HepG2 (cell line): ENCODE measurements around the gene HOXA1. TPM values are rescaled to one million over a fixed set of nuclear protein-coding genes. Genes with fewer than 3 reads are reported as not detected.

Source experiments
- ATAC-seq: fragments of 200-7000 bp; cut with Tn5 transposase; 3 replicates; pipeline ENCODE4 v1.9.1; 2020; ENCODE audit warnings: mild to moderate bottlenecking, moderate library complexity
- BruUV-seq: library from RNA; stranded (reverse); fragments of 400-500 nt; replicated peaks from 2 replicates; lab custom pipeline; 2021; lab: Mats Ljungman, UMichigan
- CTCF ChIA-PET: fragments of 300-600 bp; formaldehyde crosslinking; extraction: SDS; loops from one replicate; lab custom pipeline; 2021; ENCODE audit warnings: low total read pairs, inconsistent platforms, low intra/inter-chr PET ratio; lab: Yijun Ruan, JAX
- POLR2A ChIA-PET: fragments of 350-600 bp; sonication (Branson Sonifier 250); formaldehyde crosslinking; loops from one replicate; lab custom pipeline; 2020; ENCODE audit warnings: antibody characterized with exemption, inconsistent platforms; lab: Yijun Ruan, JAX
- DNase-seq: peaks from one replicate; pipeline ENCODE4 v3.0.0-alpha.2; 2015; ENCODE audit warnings: low spot score
- FAIRE-seq: peaks from 3 replicates; lab custom pipeline; 2011; peaks lifted over from hg19 to GRCh38; lab: Jason Lieb, UNC
- H2AFZ ChIP-seq: one replicate; pipeline ENCODE4 v1.6.1; 2011; ENCODE audit warnings: low read length, inconsistent platforms
- H3K27ac ChIP-seq: fragments of 300-600 bp; 3 replicates; pipeline ENCODE4 v1.8.0; 2011; ENCODE audit warnings: mixed run types, mild to moderate bottlenecking, mixed read lengths, low read length, inconsistent platforms; ENCODE audit not compliant: insufficient read depth; ENCODE audit errors: extremely low read length
- H3K27me3 ChIP-seq, 2 experiments: fragments of 200-600 bp in 1 of 2; 2 replicates in 1 of 2; 3 replicates in 1 of 2; pipeline versions ENCODE4 v1.6.0 to v1.8.0; 2011; ENCODE audit warnings: low read length in 2 of 2, mild to moderate bottlenecking in 2 of 2, moderate library complexity in 2 of 2, inconsistent platforms in 1 of 2; ENCODE audit not compliant: insufficient read depth in 2 of 2, control insufficient read depth in 1 of 2
- H3K36me3 ChIP-seq, 2 experiments: fragments of 200-600 bp in 1 of 2; replicated peaks in 1 of 2; 2 replicates in 1 of 2; 3 replicates in 1 of 2; pipeline versions ENCODE4 v1.5.1 to v1.8.0; 2011; ENCODE audit warnings: low read length in 2 of 2, inconsistent platforms in 1 of 2; ENCODE audit not compliant: insufficient read depth in 2 of 2, control insufficient read depth in 1 of 2
- H3K4me1 ChIP-seq: 2 replicates; pipeline ENCODE4 v1.5.1; 2012; ENCODE audit warnings: low read length, inconsistent platforms; ENCODE audit not compliant: insufficient read depth
- H3K4me2 ChIP-seq: 2 replicates; pipeline ENCODE4 v1.6.0; 2011; ENCODE audit warnings: low read depth, low read length, inconsistent platforms
- H3K4me3 ChIP-seq, 3 experiments: fragments of 200-600 bp in 1 of 3; sonication (generic), shearing (Covaris generic) in 1 of 3; replicated peaks in 1 of 3; 2 replicates each; pipeline ENCODE4 v1.5.1; 2011 to 2016; ENCODE audit warnings: low read length in 3 of 3, inconsistent platforms in 2 of 3, low read depth in 2 of 3, mild to moderate bottlenecking in 2 of 3, control low read depth in 1 of 3, mixed read lengths in 1 of 3; ENCODE audit not compliant: insufficient read depth in 1 of 3
- H3K79me2 ChIP-seq: one replicate; pipeline ENCODE4 v1.6.1; 2011; ENCODE audit warnings: low read length, inconsistent platforms; ENCODE audit not compliant: insufficient read depth
- H3K9ac ChIP-seq: 2 replicates; pipeline ENCODE4 v1.6.0; 2011; ENCODE audit warnings: mild to moderate bottlenecking, low read depth, low read length, inconsistent platforms; ENCODE audit not compliant: insufficient read depth
- H3K9me3 ChIP-seq: 2 replicates; pipeline ENCODE4 v1.5.1; 2012; ENCODE audit warnings: mild to moderate bottlenecking, low read length
- H4K20me1 ChIP-seq: 2 replicates; pipeline ENCODE4 v1.6.0; 2011; ENCODE audit warnings: inconsistent platforms, mild to moderate bottlenecking, low read length, moderate library complexity; ENCODE audit not compliant: insufficient read depth
- MAZ ChIP-seq, 2 experiments: sonication (generic) in 1 of 2; formaldehyde crosslinking in 1 of 2; IDR thresholded peaks; 2 replicates each; pipeline versions ENCODE4 v1.5.0 to v1.6.1; 2012 to 2020; ENCODE audit warnings: low read depth in 2 of 2, mild to moderate bottlenecking in 2 of 2, borderline replicate concordance in 1 of 2, improper control_type of control experiment in 1 of 2, low read length in 1 of 2, missing genetic modification reagents in 1 of 2, moderate library complexity in 1 of 2
- MEF2D ChIP-seq: sonication (generic); formaldehyde crosslinking; IDR thresholded peaks from 2 replicates; pipeline ENCODE4 v1.5.1; 2020; ENCODE audit warnings: mild to moderate bottlenecking, missing genetic modification reagents
- NPAS2 ChIP-seq: sonication (generic); formaldehyde crosslinking; IDR thresholded peaks from 2 replicates; pipeline ENCODE4 v1.8.0; 2022; ENCODE audit warnings: mild to moderate bottlenecking, missing genetic modification reagents, borderline replicate concordance
- U2AF1 ChIP-seq: fragments of 200-400 bp; formaldehyde crosslinking; optimal IDR thresholded peaks from 2 replicates; pipeline ENCODE3; 2017; ENCODE audit warnings: mild to moderate bottlenecking, low read depth, low read length
- ZFP62 ChIP-seq: sonication (generic); formaldehyde crosslinking; IDR thresholded peaks from 2 replicates; pipeline ENCODE4 v1.4.0; 2020; ENCODE audit warnings: missing genetic modification reagents
- ZFP82 ChIP-seq: sonication (generic); formaldehyde crosslinking; IDR thresholded peaks from 2 replicates; pipeline ENCODE4 v1.5.1; 2020; ENCODE audit warnings: mild to moderate bottlenecking, missing genetic modification reagents, borderline replicate concordance
- ZNF121 ChIP-seq: sonication (generic); formaldehyde crosslinking; IDR thresholded peaks from 2 replicates; pipeline ENCODE4 v1.5.0; 2020; ENCODE audit warnings: mild to moderate bottlenecking, missing genetic modification reagents
- ZNF138 ChIP-seq: sonication (generic); formaldehyde crosslinking; IDR thresholded peaks from 2 replicates; pipeline ENCODE4 v1.5.0; 2020; ENCODE audit warnings: mild to moderate bottlenecking, low read depth, missing genetic modification reagents
- ZNF142 ChIP-seq: sonication (generic); formaldehyde crosslinking; IDR thresholded peaks from 2 replicates; pipeline ENCODE4 v1.4.0; 2020; ENCODE audit warnings: missing genetic modification reagents
- ZNF160 ChIP-seq: sonication (generic); formaldehyde crosslinking; IDR thresholded peaks from 2 replicates; pipeline ENCODE4 v1.8.0; 2022; ENCODE audit warnings: mild to moderate bottlenecking, inconsistent platforms, missing genetic modification reagents
- ZNF383 ChIP-seq: sonication (generic); formaldehyde crosslinking; IDR thresholded peaks from 2 replicates; pipeline ENCODE4 v1.4.0; 2020; ENCODE audit warnings: missing genetic modification reagents, mild to moderate bottlenecking, borderline replicate concordance
- ZNF446 ChIP-seq: sonication (generic); formaldehyde crosslinking; IDR thresholded peaks from 2 replicates; pipeline ENCODE4 v1.5.0; 2020; ENCODE audit warnings: mild to moderate bottlenecking, missing genetic modification reagents
- ZNF557 ChIP-seq: sonication (generic); formaldehyde crosslinking; IDR thresholded peaks from 2 replicates; pipeline ENCODE4 v1.4.0; 2020; ENCODE audit warnings: missing genetic modification reagents
- WGBS: methylation state at CpG from one replicate; pipeline ENCODE4 v1.1.6; 2017; ENCODE audit warnings: low lambda C conversion rate; 5-methylcytosine and 5-hydroxymethylcytosine counted together
- in situ Hi-C: cut with HindIII; loops from 2 replicates; pipeline ENCODE4 v1.10.0; 2017; ENCODE audit warnings: low pct_unique_long_range_greater_than_20kb; ENCODE audit not compliant: extremely low pct_ligation_motif_present
- intact Hi-C: fragments of 100-400 bp; cut with micrococcal nuclease; formaldehyde crosslinking; loops from one replicate; pipeline ENCODE4 v1.10.0; 2022; ENCODE audit not compliant: unreplicated experiment
- polyA plus RNA-seq, 8 experiments: library from polyadenylated mRNA; depleted of rRNA in 3 of 8; stranded (reverse) in 7 of 8; unstranded in 1 of 8; fragments of >200 nt; fragmentation: Illumina TruSeq in 4 of 8; extraction: Trizol in 4 of 8; gene quantifications; 2 replicates each; pipeline versions ENCODE4 v1.2.1 to v1.2.3, GENCODE V29; 2011 to 2016; ENCODE audit warnings: low read depth in 4 of 8, missing spikeins in 1 of 8, mixed read lengths in 1 of 8; ENCODE audit not compliant: insufficient read depth in 1 of 8
- total RNA-seq, 5 experiments: library from RNA; depleted of rRNA; stranded (reverse); fragments of >200 nt; fragmentation: Illumina TruSeq; extraction: Trizol; gene quantifications; 2 replicates each; pipeline ENCODE4 v1.2.3, GENCODE V29; 2016; ENCODE audit warnings: low read depth in 1 of 5
- TF ChIP-seq, protein P1 (sequence below): sonication (generic); formaldehyde crosslinking; conservative IDR thresholded peaks from 2 replicates; pipeline ENCODE4 v1.4.0; 2020; ENCODE audit warnings: missing genetic modification reagents
- TF ChIP-seq, protein P2 (sequence below): IDR thresholded peaks from 2 replicates; pipeline ENCODE4 v1.6.1; 2012; ENCODE audit warnings: low read depth, low read length, improper control_type of control experiment
- TF ChIP-seq, protein P3 (sequence below): sonication (generic); formaldehyde crosslinking; IDR thresholded peaks from 2 replicates; pipeline ENCODE4 v1.5.0; 2020; ENCODE audit warnings: missing genetic modification reagents, mild to moderate bottlenecking, borderline replicate concordance

HOXA1 gene
- total and polyA plus RNA-seq, 2 of the 13 experiments (the other 11 are each of a cell fraction or from before 2014, with no cell fraction given): 0.18 to 0.20 TPM

- in situ Hi-C loops: no loop called here
- H3K9me3 ChIP-seq: no peaks in the 10 kb centered on the region
- CTCF ChIA-PET: no interaction called here
- no peak overlapping the region for H3K4me3 ChIP-seq
- no peak overlapping the region for H3K27ac ChIP-seq
- H3K4me1 ChIP-seq: peaks cover 27% of the 10 kb centered on the region
- H3K79me2 ChIP-seq: no peaks in the 10 kb centered on the region
- no peaks in the 10 kb centered on the region for H3K36me3 ChIP-seq
- POLR2A ChIA-PET: no interaction called here
- ATAC-seq (no peak), DNase-seq (no peak), FAIRE-seq (no peak)
- H3K4me2 ChIP-seq: no peak overlapping the region
- WGBS: 73% methylated on average over 1 of the region's 1 CpG
- no peak overlapping the region for H2AFZ ChIP-seq
- intact Hi-C loops: no loop called here
- H4K20me1 ChIP-seq: no peaks in the 10 kb centered on the region
- no peaks in the 10 kb centered on the region for H3K27me3 ChIP-seq
- no TSS peak for BruUV-seq
- H3K9ac ChIP-seq: no peak overlapping the region
- TF ChIP-seq ZFP82: no peak
- TF ChIP-seq ZNF383 (CRISPR knock-in tag): no peak
- no peak for TF ChIP-seq MEF2D (CRISPR knock-in tag)
- no peak for TF ChIP-seq ZNF557 (CRISPR knock-in tag)
- TF ChIP-seq ZNF446 (CRISPR knock-in tag): no peak
- TF ChIP-seq, protein P1, sequence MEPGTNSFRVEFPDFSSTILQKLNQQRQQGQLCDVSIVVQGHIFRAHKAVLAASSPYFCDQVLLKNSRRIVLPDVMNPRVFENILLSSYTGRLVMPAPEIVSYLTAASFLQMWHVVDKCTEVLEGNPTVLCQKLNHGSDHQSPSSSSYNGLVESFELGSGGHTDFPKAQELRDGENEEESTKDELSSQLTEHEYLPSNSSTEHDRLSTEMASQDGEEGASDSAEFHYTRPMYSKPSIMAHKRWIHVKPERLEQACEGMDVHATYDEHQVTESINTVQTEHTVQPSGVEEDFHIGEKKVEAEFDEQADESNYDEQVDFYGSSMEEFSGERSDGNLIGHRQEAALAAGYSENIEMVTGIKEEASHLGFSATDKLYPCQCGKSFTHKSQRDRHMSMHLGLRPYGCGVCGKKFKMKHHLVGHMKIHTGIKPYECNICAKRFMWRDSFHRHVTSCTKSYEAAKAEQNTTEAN: no peak
- TF ChIP-seq, protein P2, sequence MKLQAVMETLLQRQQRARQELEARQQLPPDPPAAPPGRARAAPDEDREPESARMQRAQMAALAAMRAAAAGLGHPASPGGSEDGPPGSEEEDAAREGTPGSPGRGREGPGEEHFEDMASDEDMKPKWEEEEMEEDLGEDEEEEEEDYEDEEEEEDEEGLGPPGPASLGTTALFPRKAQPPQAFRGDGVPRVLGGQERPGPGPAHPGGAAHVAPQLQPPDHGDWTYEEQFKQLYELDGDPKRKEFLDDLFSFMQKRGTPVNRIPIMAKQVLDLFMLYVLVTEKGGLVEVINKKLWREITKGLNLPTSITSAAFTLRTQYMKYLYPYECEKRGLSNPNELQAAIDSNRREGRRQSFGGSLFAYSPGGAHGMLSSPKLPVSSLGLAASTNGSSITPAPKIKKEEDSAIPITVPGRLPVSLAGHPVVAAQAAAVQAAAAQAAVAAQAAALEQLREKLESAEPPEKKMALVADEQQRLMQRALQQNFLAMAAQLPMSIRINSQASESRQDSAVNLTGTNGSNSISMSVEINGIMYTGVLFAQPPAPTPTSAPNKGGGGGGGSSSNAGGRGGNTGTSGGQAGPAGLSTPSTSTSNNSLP: no peak
- TF ChIP-seq ZNF138 (CRISPR knock-in tag): no peak
- TF ChIP-seq ZNF142: no peak
- no peak for TF ChIP-seq U2AF1
- TF ChIP-seq ZNF121 (CRISPR knock-in tag): no peak
- TF ChIP-seq, protein P3, sequence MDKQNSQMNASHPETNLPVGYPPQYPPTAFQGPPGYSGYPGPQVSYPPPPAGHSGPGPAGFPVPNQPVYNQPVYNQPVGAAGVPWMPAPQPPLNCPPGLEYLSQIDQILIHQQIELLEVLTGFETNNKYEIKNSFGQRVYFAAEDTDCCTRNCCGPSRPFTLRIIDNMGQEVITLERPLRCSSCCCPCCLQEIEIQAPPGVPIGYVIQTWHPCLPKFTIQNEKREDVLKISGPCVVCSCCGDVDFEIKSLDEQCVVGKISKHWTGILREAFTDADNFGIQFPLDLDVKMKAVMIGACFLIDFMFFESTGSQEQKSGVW (CRISPR knock-in tag): no peak
- TF ChIP-seq ZFP62 (CRISPR knock-in tag): no peak
- no peak for TF ChIP-seq MAZ (IDR thresholded peaks at IDR 0.05; ENCODE audit: borderline replicate concordance, low read depth, low read length)
- no peak for TF ChIP-seq MAZ (CRISPR knock-in tag; IDR thresholded peaks at IDR 0.05; ENCODE audit: low read depth)
- TF ChIP-seq ZNF160 (CRISPR knock-in tag): no peak
- TF ChIP-seq NPAS2 (CRISPR knock-in tag): no peak
These were observed 13.6 kb downstream of the HOXA1 start for GRCh38 chr7:27082171-27082570.
